ENCODE measurements around the gene SLC9A5. TPM values are rescaled to one million over a fixed set of nuclear protein-coding genes. Genes with fewer than 3 reads are reported as not detected.
A peak's percentile ranks its signal among the peaks of the same experiment; 100 is the strongest.

The SLC9A5 gene
- polyA plus RNA-seq, 1 donor: 0.96 TPM

GRCh38 chr16:67277294-67277998, 28.7 kb downstream of the SLC9A5 start:
- WGBS (ENCODE audit: insufficient coverage, low lambda C conversion rate): 100% methylated on average over 1 of the region's 4 CpGs
- no peak overlapping the region for H3K4me3 ChIP-seq (ENCODE audit: low read length)
- DNase-seq: peak in 1 of 2 donors; percentile 44
- H3K27me3 ChIP-seq (ENCODE audit: control insufficient read depth, insufficient read depth, low read length): no peaks in the 10 kb centered on the region
- peak overlapping the region; percentile 56 for H3K27ac ChIP-seq (ENCODE audit: low read length)
- H3K9me3 ChIP-seq (ENCODE audit: control insufficient read depth, low read depth, low read length): peaks cover 5% of the 10 kb centered on the region
- H3K4me1 ChIP-seq (ENCODE audit: control insufficient read depth, insufficient read depth, low read length): peaks cover 20% of the 10 kb centered on the region
- peaks cover 10% of the 10 kb centered on the region for H3K36me3 ChIP-seq (ENCODE audit: control insufficient read depth, insufficient read depth, low read length)

- Histone ChIP-seq H3K4me1 (ENCODE audit: control insufficient read depth, insufficient read depth, low read length) (peaks cover 20% of the 10 kb centered on the region), H3K27ac (ENCODE audit: low read length) (peak overlapping the region; percentile 56), H3K36me3 (ENCODE audit: control insufficient read depth, insufficient read depth, low read length) (peaks cover 10% of the 10 kb centered on the region), H3K9me3 (ENCODE audit: control insufficient read depth, low read depth, low read length) (peaks cover 5% of the 10 kb centered on the region), H3K27me3 (ENCODE audit: control insufficient read depth, insufficient read depth, low read length) (no peaks in the 10 kb centered on the region), H3K4me3 (ENCODE audit: low read length) (peak overlapping the region; percentile 55)
- WGBS (ENCODE audit: insufficient coverage, low lambda C conversion rate): no CpG with 5 or more reads among the region's 13 CpGs
- no peak for DNase-seq
These were observed 29.4 kb downstream of the SLC9A5 start for GRCh38 chr16:67277999-67278772.

- Histone ChIP-seq H3K27ac (ENCODE audit: low read length) (no peak overlapping the region), H3K9me3 (ENCODE audit: control insufficient read depth, low read depth, low read length) (peaks cover 5% of the 10 kb centered on the region), H3K27me3 (ENCODE audit: control insufficient read depth, insufficient read depth, low read length) (no peaks in the 10 kb centered on the region), H3K4me3 (ENCODE audit: low read length) (peak overlapping the region; percentile 55), H3K4me1 (ENCODE audit: control insufficient read depth, insufficient read depth, low read length) (peaks cover 20% of the 10 kb centered on the region), H3K36me3 (ENCODE audit: control insufficient read depth, insufficient read depth, low read length) (peaks cover 10% of the 10 kb centered on the region)
- WGBS (ENCODE audit: insufficient coverage, low lambda C conversion rate): no CpG with 5 or more reads among the region's 42 CpGs
- DNase-seq: peak in 1 of 2 donors; percentile 66
These were observed 30.1 kb downstream of the SLC9A5 start for GRCh38 chr16:67278773-67279295.

- Histone ChIP-seq H3K9me3 (ENCODE audit: control insufficient read depth, low read depth, low read length) (peaks cover 5% of the 10 kb centered on the region), H3K27me3 (ENCODE audit: control insufficient read depth, insufficient read depth, low read length) (no peaks in the 10 kb centered on the region), H3K27ac (ENCODE audit: low read length) (peak within 1 kb of the TSS; percentile 8), H3K4me3 (ENCODE audit: low read length) (peak within 1 kb of the TSS; percentile 55), H3K4me1 (ENCODE audit: control insufficient read depth, insufficient read depth, low read length) (peaks cover 20% of the 10 kb centered on the region), H3K36me3 (ENCODE audit: control insufficient read depth, insufficient read depth, low read length) (peaks cover 10% of the 10 kb centered on the region)
- peak; percentile 82 to 86 for DNase-seq
- no CpG with 5 or more reads among the region's 83 CpGs for WGBS (ENCODE audit: insufficient coverage, low lambda C conversion rate)
These were observed 30.7 kb downstream of the SLC9A5 start, which contains the start of gene PLEKHG4 for GRCh38 chr16:67279296-67280089. Gene PLEKHG4 (plus strand): TSS chr16:67279532. CDS start chr16:67280045, 513 bp downstream.

- H3K27ac ChIP-seq (ENCODE audit: low read length): no peak overlapping the region
- no peaks in the 10 kb centered on the region for H3K27me3 ChIP-seq (ENCODE audit: control insufficient read depth, insufficient read depth, low read length)
- DNase-seq: no peak
- H3K4me1 ChIP-seq (ENCODE audit: control insufficient read depth, insufficient read depth, low read length): peaks cover 20% of the 10 kb centered on the region
- peaks cover 10% of the 10 kb centered on the region for H3K36me3 ChIP-seq (ENCODE audit: control insufficient read depth, insufficient read depth, low read length)
- no peak overlapping the region for H3K4me3 ChIP-seq (ENCODE audit: low read length)
- no CpG with 5 or more reads among the region's 15 CpGs for WGBS (ENCODE audit: insufficient coverage, low lambda C conversion rate)
- H3K9me3 ChIP-seq (ENCODE audit: control insufficient read depth, low read depth, low read length): peaks cover 5% of the 10 kb centered on the region
These were observed 31.6 kb downstream of the SLC9A5 start for GRCh38 chr16:67280090-67281015.

DNA sequence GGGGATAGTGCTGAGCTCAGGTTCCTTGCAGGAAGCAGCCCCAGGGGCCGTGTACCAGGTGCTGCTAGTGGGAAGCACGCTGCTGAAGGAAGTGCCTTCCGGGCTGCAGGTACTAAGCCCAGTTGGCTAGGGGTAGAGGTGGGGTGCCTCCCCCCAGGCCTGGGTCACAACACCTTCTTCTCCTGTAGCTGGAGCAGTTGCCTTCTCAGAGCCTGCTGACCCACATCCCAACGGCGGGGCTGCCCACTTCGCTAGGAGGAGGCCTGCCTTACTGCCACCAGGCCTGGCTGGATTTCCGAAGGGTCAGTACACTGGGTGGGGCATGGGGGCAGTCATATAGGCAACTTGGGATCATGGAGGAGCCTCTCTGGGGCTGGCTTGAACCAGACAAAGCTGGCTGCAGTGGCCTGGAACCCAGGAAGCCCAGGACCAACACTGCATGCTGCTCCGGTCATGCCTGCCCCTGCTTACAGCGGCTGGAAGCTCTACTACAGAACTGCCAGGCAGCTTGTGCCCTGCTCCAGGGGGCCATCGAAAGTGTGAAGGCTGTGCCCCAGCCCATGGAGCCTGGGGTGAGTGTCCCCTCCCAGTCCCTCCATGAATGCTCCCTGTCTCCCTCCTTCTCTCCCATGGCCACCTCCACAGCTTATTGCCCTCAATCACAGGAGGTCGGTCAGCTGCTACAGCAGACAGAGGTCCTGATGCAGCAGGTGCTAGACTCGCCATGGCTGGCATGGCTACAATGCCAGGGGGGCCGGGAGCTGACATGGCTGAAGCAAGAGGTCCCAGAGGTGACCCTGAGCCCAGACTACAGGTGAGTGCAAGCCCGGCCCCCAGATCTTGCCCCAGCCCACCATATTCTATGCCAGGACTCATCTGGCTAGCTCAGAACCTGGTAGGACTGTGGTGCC, 33.0 kb downstream of the SLC9A5 start:
- Histone ChIP-seq H3K27ac (ENCODE audit: low read length) (no peak overlapping the region), H3K4me1 (ENCODE audit: control insufficient read depth, insufficient read depth, low read length) (peaks cover 18% of the 10 kb centered on the region), H3K27me3 (ENCODE audit: control insufficient read depth, insufficient read depth, low read length) (no peaks in the 10 kb centered on the region), H3K36me3 (ENCODE audit: control insufficient read depth, insufficient read depth, low read length) (peaks cover 5% of the 10 kb centered on the region), H3K4me3 (ENCODE audit: low read length) (no peak overlapping the region), H3K9me3 (ENCODE audit: control insufficient read depth, low read depth, low read length) (peaks cover 5% of the 10 kb centered on the region)
- DNase-seq: no peak
- no CpG with 5 or more reads among the region's 14 CpGs for WGBS (ENCODE audit: insufficient coverage, low lambda C conversion rate)

- no peak overlapping the region for H3K27ac ChIP-seq (ENCODE audit: low read length)
- H3K36me3 ChIP-seq (ENCODE audit: control insufficient read depth, insufficient read depth, low read length): peaks cover 4% of the 10 kb centered on the region
- peaks cover 5% of the 10 kb centered on the region for H3K9me3 ChIP-seq (ENCODE audit: control insufficient read depth, low read depth, low read length)
- no peaks in the 10 kb centered on the region for H3K27me3 ChIP-seq (ENCODE audit: control insufficient read depth, insufficient read depth, low read length)
- no peak for DNase-seq
- WGBS (ENCODE audit: insufficient coverage, low lambda C conversion rate): no CpG with 5 or more reads among the region's 10 CpGs
- no peak overlapping the region for H3K4me3 ChIP-seq (ENCODE audit: low read length)
- peaks cover 14% of the 10 kb centered on the region for H3K4me1 ChIP-seq (ENCODE audit: control insufficient read depth, insufficient read depth, low read length)
These were observed 33.6 kb downstream of the SLC9A5 start for GRCh38 chr16:67282447-67282805.

GRCh38 chr16:67283039-67283825, 34.5 kb downstream of the SLC9A5 start:
- WGBS (ENCODE audit: insufficient coverage, low lambda C conversion rate): 100% methylated on average over 1 of the region's 7 CpGs

More at GRCh38 chr16:67283039-67283825, 34.5 kb downstream of the SLC9A5 start:
- H3K27me3 ChIP-seq (ENCODE audit: control insufficient read depth, insufficient read depth, low read length): no peaks in the 10 kb centered on the region
- DNase-seq: no peak
- H3K9me3 ChIP-seq (ENCODE audit: control insufficient read depth, low read depth, low read length): peaks cover 5% of the 10 kb centered on the region
- H3K27ac ChIP-seq (ENCODE audit: low read length): no peak overlapping the region
- H3K36me3 ChIP-seq (ENCODE audit: control insufficient read depth, insufficient read depth, low read length): no peaks in the 10 kb centered on the region
- no peak overlapping the region for H3K4me3 ChIP-seq (ENCODE audit: low read length)
- H3K4me1 ChIP-seq (ENCODE audit: control insufficient read depth, insufficient read depth, low read length): peaks cover 6% of the 10 kb centered on the region

All from large intestine (tissue), 3 donors.